ENCODE results near the gene SLC36A3.
A peak's percentile ranks its signal among the peaks of the same experiment; 100 is the strongest.

Gene SLC36A3

DNA sequence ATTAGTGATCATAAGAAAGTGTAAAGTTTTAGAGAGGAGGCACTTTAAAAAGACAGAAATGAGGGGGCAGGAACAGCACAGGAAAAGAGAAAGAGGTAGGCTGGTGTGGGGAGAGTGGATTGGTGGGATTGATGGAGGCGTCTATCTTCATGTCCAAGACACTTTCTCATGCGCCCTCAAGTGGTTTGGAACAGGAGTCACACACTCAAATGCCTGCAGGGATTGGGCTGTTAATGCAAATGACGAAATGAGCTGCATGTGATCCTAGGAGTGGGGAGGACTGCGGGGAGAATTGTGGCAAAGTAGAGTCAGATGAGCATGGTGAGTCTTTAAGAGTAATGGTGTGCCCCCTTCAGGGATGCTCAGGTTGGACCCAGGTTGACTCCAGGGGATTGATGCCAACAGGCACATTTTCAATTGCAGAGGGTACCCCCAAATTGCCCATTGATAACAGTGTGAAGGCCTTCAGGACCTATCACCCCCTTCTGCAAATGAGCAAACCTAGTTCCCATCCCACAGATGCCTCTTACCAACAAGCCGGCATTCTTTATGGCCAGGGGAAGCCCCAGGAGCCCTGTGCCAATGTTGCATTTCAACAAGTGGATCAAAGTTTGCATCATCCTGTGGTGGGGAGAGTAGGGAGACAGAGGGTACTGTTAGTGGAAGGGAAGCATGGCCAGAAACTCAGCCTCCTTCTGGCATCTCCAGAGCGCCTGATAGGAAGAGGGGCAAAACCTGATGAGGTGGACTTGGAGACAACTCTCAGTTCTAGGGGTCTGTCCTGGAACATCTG lies 5.3 kb downstream of the SLC36A3 start:
- DNase-seq: no peak

DNA sequence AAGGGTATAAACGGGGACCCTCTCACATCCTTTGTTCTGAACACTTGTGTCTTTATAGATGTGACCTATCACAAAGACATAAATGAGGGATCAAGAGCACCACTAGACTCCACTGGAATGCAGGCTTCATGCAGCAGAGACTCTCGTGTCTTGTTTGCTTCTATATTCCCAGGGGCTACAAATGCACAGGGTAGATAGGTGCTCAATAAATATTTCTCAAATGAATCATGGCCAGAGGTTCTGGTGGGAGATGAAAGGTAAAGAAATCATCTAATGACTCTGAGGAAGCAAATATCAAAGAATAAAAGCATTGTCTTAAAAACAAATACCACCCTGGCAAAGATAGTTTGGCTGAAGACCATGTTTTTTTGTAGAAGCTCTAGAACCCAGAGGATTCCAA lies 6.6 kb downstream of the SLC36A3 start:
- no peak for DNase-seq

GRCh38 chr5:151296478-151296830 lies 7.1 kb downstream of the SLC36A3 start:
- no peak for DNase-seq

GRCh38 chr5:151295791-151296477 lies 7.6 kb downstream of the SLC36A3 start:
- DNase-seq: no peak

- DNase-seq: no peak
These were observed 8.4 kb downstream of the SLC36A3 start for GRCh38 chr5:151295138-151295537.

GRCh38 chr5:151293624-151294023 lies 9.9 kb downstream of the SLC36A3 start:
- DNase-seq: no peak

DNA sequence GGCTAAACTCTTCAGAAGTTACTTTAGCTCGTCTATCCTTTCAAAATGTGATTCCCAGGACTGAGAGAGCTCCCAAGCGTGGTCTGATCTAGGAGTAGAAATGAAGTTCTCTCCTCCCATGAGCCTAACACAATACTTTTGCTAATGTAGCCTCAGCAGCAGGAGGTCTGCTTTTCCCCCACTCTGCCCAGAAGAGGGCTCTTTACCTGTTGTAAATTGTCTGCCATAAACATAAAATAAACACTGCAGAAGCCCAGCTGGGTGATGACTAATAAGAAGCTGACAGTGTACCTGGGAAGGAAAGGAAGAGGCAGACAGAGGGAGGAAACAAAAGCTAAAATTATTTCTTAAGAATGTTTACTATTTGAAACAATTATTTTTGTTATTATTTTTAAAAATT lies 15.4 kb downstream of the SLC36A3 start:
- DNase-seq: peak; percentile 37

DNA sequence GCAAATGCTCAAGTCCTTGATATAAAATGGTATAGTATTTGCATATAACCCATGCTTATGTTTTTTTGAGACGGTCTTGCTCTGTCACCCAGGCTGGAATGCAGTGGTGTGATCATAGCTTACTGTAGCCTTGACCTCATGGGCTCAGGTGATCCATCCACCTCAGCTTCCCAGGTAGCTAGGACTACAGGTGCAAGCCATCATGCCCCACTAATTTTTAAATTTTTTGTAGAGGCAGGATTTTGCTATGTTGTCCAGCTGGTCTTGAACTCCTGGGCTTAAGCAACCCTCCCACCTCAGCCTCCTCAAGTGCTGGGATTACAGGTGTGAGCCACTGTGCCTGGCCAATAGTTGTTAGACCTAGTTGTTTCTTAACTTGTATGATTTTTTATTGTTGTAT lies 17.3 kb downstream of the SLC36A3 start:
- DNase-seq: no peak

DNA sequence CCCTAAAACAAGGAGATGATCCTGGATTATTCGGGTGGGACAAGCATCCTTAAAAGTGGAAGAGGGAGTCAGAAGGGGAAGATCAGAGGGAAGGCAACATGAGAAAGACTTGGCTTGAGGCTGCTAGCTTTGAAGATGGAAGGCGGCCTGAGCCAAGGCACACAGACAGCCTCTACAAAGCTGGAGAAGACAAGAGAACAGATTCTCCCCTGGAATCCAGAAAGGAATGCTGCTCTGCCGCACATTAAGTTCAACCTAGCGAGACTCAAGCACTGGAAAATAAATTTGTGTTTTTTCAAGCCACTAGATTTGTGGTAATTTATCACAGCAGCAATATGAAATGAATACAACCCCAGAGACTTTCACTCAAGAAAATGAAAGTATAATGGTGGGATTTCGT lies 17.9 kb downstream of the SLC36A3 start:
- no peak for DNase-seq

DNA sequence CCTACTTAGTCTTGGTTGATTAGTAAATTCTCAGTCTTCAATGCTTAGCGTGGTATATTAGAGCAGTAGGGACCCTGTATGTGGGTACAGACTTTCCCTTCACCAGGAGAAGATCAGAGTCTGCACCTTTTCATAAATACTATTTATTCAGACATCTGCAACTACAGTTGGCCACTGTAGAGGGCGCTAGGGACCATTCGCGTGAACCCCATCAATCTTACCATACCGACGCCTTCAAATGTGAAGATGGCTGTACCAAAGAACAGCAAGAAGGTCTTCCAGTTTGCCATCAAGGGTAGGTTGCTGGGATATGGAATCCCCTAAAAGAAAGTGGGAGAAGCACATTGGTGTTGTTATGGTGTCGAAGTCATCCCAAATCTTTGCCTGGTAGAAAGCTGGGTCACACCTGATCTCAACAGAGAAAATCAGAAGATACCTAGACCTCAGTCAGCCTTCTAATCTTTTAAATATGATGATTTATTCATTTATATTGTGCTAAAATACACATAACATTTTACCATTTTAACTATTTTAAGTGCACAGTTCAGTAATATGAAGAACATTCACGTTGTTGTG lies 19.1 kb downstream of the SLC36A3 start:
- DNase-seq: no peak

DNA sequence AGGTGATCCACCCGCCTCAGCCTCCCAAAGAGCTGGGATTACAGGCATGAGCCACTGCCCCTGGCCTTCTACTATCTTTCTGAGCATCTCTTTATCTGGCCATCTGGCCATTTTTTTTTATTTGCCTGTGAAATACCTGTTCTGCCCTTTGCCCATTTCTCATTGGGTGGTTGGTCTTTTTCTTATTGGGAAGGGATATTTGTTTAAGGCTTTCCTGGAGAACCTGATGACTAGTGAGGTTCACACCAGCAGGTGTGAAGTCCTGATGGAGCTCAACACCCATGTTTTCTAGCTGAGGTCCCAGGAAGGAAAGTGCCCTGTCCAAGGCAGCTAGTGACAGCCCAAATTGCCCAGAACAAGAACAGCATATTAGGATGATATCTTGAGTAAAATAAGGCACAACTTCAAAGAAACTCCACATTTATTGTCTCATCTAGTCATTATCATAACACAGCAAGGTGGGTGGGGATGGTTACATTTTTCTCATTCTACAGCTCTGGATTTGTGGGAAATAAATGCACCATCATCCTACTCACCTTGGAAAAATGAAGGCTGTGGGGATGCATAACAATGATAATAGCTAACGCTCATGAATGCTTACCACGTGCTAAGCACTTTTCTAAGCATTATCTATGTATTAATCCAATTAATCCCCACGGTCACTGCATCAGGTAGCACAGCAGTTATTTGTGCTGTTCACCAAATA lies 20.3 kb downstream of the SLC36A3 start:
- DNase-seq: no peak

DNA sequence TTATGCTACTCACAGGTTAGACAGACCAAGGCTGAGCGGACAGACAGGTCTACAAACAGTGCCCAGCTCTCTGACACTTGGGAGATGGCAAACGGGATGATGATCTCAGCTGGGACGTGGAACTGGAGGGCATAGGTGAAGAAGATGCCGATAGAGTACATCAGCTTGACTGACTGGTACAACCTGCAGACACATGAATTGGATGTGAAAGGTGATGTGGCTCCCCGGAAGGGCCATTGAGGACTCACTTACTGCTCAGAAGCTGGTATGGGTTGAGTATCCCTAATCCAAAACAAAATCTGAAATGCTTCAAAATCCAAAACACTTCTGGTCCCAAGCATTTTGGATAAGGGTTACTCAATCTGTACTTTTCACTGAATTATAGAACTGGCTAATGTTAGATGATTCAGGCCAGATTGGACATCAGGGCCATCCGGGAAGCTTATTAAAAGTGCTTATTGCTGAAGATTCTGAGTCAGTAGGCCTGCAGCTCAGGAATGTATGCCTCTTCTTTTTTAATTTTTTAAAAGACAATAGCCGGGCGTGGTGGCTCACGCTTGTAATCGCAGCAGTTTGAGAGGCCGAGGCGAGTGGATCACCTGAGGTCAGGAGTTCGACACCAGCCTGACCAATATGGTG lies 22.4 kb downstream of the SLC36A3 start:
- DNase-seq: no peak

- DNase-seq: no peak
These were observed 23.1 kb downstream of the SLC36A3 start for GRCh38 chr5:151280443-151280842.

DNA sequence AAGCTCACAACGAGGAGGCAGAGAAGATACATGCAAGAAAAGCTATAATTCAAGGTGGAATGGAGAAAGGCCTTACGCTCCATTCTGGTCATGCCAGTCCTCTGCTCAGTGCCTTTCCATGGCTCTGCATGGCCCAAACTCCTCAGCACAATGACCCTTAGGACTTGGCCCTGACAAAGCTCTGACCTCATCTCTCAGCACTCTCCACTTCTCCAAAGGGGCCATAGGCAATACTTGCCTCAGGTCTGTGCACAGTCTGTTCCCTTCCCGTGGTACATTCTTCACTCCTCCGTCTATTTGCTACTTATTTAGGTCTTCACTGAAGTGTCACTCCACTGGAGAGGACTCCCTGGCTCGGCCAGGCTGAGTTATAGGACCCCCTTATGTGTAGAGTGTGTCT lies 24.7 kb downstream of the SLC36A3 start:
- no peak for DNase-seq

DNA sequence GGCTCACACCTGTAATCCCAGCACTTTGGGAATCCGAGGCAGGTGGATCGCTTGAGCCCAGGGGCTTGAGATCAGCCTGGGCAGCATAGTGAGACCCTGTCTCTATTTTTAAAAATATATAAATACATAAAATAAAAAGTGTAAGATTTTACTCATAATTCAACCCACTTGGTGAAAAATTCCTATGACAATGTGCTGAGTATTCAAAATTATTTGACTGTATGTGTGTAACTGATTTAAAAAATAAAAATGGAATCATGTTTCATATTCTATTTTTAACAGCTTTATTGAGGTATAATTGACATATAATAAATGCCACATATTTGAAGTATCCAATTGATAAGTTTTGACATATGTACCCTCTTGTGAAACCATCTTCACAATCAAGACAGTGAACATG lies 27.8 kb downstream of the SLC36A3 start:
- no peak for DNase-seq

DNA sequence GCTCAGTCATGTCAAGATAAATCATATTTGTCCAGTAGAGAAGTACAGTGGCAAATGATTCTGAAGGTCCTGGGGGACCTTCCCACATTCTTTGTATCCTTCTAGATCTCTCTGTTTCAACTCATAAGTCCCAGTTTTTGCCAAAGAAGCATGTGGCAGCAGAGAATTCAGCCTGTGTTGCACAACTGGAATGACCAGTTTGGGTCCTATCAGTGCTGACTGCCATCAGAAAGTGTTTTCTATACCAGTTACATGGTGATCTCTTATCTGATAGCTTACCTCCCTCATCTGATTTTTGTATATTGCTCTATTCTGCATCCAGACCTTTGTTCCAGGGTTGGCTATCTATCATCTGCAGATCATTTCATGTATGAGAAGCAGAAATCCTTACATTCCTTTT lies 28.9 kb downstream of the SLC36A3 start:
- no peak for DNase-seq

- DNase-seq: no peak
These were observed 32.2 kb downstream of the SLC36A3 start for GRCh38 chr5:151271336-151271735.

GRCh38 chr5:151270599-151270998 lies 33.0 kb downstream of the SLC36A3 start:
- DNase-seq: no peak

DNA sequence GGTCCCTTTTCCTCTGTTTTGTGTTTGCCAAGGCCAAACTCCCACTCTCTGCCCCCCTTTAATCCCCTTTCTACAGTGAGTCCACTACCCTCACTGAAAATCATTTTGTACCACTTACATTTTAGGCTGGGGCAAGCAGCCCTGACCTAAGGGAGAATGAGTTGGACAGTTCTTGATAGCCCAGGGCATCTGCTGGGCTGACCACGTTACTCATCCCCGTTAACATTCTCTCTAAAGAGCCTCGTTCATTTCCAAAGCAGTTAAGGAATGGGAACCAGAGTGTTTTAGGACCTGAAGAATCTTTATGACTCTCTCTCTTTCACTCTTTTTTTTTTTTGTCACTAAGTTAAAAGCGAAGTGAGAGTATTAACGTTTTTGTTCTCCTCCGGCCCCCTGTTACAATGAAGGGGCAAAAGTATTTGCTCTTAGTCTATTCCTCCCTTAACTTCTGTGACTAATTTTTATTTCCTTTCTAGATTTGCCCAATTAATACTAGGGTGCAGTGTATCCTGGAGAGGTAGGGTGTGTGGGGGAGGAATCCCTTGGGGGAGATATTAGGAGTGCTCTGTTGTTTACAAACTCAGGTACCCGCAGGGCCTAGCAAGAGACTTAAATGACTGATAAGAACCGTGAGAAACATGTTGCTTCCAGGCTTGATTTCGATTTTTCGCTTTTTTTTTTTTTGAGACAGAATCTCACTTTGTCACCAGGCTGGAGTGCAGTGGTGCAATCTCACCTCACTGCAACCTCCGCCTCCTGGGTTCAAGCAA lies 35.9 kb downstream of the SLC36A3 start:
- no peak for DNase-seq

DNA sequence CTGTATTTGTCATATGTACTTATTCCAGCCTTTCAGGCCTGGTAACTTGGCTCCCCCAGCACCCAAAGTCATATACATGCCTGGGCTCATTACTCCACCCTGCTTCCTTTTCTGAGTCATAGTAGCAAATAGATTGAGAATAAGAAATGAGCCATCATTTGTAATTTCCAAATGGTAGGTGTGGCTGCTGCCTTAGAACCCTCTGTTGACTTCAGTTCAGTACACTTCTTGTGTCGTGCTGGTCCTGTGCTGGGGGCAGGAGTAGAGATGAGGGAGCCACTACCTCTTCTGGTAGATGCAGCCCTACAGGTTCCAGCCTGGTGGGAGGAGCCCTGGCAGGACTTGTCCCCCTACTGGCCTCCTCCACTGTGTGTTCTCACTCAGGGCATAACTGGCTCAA lies 39.5 kb downstream of the SLC36A3 start:
- no peak for DNase-seq

GRCh38 chr5:151262532-151262931 lies 41.0 kb downstream of the SLC36A3 start:
- no peak for DNase-seq

DNA sequence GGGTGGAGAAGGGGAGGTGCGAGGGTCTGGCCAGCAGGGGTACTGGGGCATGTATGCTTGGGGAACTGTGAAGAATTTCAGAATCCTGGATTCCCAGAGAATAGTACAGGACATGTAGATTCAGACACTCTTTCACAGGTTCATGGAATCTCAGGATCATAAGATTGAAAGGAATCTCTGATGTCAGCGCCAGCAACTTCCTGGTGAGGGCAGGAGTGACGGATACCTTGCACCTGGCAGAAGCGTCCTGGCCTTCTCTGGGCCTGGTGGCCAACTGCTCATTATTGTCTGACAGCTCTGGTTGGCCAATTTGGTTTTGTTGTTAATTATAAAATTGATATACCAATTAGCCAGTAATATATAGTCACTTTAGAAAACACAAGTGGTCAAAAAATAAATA lies 43.6 kb downstream of the SLC36A3 start:
- DNase-seq: no peak
